ENCODE measurements around the gene NRXN3.

The NRXN3 gene

GRCh38 chr14:79256380-79256779 is 1086.2 kb downstream of the NRXN3 start:
- Histone ChIP-seq H3K27ac (ENCODE audit: low read depth, low read length) (no peak overlapping the region), H3K4me1 (ENCODE audit: insufficient read depth, low read length) (no peaks in the 10 kb centered on the region; the same call in 1 of the 2 replicates), H3K27me3 (ENCODE audit: insufficient read depth, low read length) (no peaks in the 10 kb centered on the region), H3K4me3 (ENCODE audit: low read length) (no peak overlapping the region), H3K9ac (ENCODE audit: low read depth, low read length) (no peak overlapping the region), H3K36me3 (ENCODE audit: insufficient read depth, low read length) (no peaks in the 10 kb centered on the region), H3K9me3 (ENCODE audit: insufficient read depth, low read depth, low read length) (no peaks in the 10 kb centered on the region)
- 77% methylated on average over 2 of the region's 2 CpGs for WGBS

GRCh38 chr14:79260406-79260805 is 1090.2 kb downstream of the NRXN3 start:
- Histone ChIP-seq H3K4me1 (ENCODE audit: insufficient read depth, low read length) (no peaks in the 10 kb centered on the region), H3K27me3 (ENCODE audit: insufficient read depth, low read length) (no peaks in the 10 kb centered on the region), H3K36me3 (ENCODE audit: insufficient read depth, low read length) (no peaks in the 10 kb centered on the region), H3K9me3 (ENCODE audit: insufficient read depth, low read depth, low read length) (no peaks in the 10 kb centered on the region), H3K27ac (ENCODE audit: low read depth, low read length) (no peak overlapping the region), H3K4me3 (ENCODE audit: low read length) (no peak overlapping the region), H3K9ac (ENCODE audit: low read depth, low read length) (no peak overlapping the region)
- WGBS = 100% methylated on average over 2 of the region's 3 CpGs

- WGBS = 91% methylated on average over 3 of the region's 4 CpGs
- H3K9ac ChIP-seq (ENCODE audit: low read depth, low read length) = no peak overlapping the region
These were observed 1095.3 kb downstream of the NRXN3 start for GRCh38 chr14:79265366-79265946.

GRCh38 chr14:79270361-79270760 is 1100.2 kb downstream of the NRXN3 start:
- Histone ChIP-seq H3K4me1 (ENCODE audit: insufficient read depth, low read length) (no peaks in the 10 kb centered on the region; the same call in 1 of the 2 replicates), H3K9me3 (ENCODE audit: insufficient read depth, low read depth, low read length) (no peaks in the 10 kb centered on the region), H3K4me3 (ENCODE audit: low read length) (no peak overlapping the region), H3K36me3 (ENCODE audit: insufficient read depth, low read length) (no peaks in the 10 kb centered on the region), H3K27me3 (ENCODE audit: insufficient read depth, low read length) (no peaks in the 10 kb centered on the region), H3K9ac (ENCODE audit: low read depth, low read length) (no peak overlapping the region), H3K27ac (ENCODE audit: low read depth, low read length) (no peak overlapping the region)
- WGBS = 93% methylated on average over 3 of the region's 3 CpGs

More at GRCh38 chr14:79265366-79265946, 1095.3 kb downstream of the NRXN3 start:
- H3K4me3 ChIP-seq (ENCODE audit: low read length) = no peak overlapping the region
- no peaks in the 10 kb centered on the region for H3K36me3 ChIP-seq (ENCODE audit: insufficient read depth, low read length)
- no peaks in the 10 kb centered on the region for H3K4me1 ChIP-seq (ENCODE audit: insufficient read depth, low read length)
- H3K27me3 ChIP-seq (ENCODE audit: insufficient read depth, low read length) = no peaks in the 10 kb centered on the region
- no peaks in the 10 kb centered on the region for H3K9me3 ChIP-seq (ENCODE audit: insufficient read depth, low read depth, low read length)
- no peak overlapping the region for H3K27ac ChIP-seq (ENCODE audit: low read depth, low read length)

DNA sequence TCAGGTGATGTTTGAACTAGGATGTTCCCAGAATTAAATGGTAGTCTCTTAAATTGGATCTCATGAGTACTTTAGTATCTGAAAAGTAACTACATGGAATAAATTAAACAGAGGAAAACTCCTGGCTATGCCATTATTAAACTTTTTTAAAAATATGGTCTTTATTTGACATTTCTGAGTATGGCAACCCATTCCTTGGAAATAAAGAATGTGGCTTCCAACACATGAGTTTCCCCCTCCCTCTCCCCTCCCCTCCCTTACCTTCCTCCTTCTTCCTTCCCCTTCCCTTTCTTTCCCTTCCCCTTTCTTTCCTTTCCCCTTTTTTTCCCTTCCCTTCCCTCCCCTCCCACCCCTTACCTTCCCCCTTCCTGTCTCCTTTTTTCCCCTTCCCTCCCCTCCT is 1100.9 kb downstream of the NRXN3 start:
- no peak overlapping the region for H3K9ac ChIP-seq (ENCODE audit: low read depth, low read length)
- no peak overlapping the region for H3K4me3 ChIP-seq (ENCODE audit: low read length)
- no peaks in the 10 kb centered on the region; the same call in 1 of the 2 replicates for H3K4me1 ChIP-seq (ENCODE audit: insufficient read depth, low read length)

DNA sequence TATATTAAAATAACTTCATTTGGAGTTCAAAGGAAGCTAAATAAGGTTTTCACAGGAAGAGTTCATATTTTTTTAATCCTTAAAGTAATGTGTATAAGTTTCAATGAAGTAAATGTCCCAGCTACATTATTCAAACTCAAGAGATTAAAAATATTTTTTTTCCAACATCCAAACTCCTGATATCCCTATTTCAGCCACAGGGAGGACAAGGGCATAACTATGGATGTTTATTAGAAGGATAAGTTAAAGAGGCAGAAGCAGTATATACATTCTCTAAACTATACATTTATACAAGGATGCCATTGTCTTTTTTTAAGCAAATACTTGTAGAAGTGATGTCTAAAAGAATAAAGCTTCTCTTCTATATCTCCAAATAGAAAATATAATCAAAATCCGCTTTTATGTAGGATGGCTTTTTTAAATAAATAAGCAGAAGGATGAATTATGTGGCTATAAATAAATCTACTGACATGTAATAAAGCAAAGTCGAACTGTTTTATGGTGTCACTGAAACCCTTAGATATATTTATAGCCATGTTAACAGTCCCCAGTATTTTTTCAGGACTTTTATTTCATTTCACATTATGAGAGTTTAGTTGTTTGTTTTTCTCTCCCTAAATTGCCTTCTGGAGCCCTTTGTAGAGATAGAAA is 1104.6 kb downstream of the NRXN3 start:
- Histone ChIP-seq H3K9ac (ENCODE audit: low read depth, low read length) (no peak overlapping the region), H3K4me3 (ENCODE audit: low read length) (no peak overlapping the region), H3K27me3 (ENCODE audit: insufficient read depth, low read length) (peaks cover 38% of the 10 kb centered on the region), H3K4me1 (ENCODE audit: insufficient read depth, low read length) (peaks cover 9% of the 10 kb centered on the region; the same call in 1 of the 2 replicates), H3K36me3 (ENCODE audit: insufficient read depth, low read length) (no peaks in the 10 kb centered on the region), H3K27ac (ENCODE audit: low read depth, low read length) (no peak overlapping the region), H3K9me3 (ENCODE audit: insufficient read depth, low read depth, low read length) (no peaks in the 10 kb centered on the region)
- WGBS = no CpG with 5 or more reads among the region's 2 CpGs

More for the DNA sequence above, 1100.9 kb downstream of the NRXN3 start:
- Histone ChIP-seq H3K27ac (ENCODE audit: low read depth, low read length) (no peak overlapping the region), H3K36me3 (ENCODE audit: insufficient read depth, low read length) (no peaks in the 10 kb centered on the region), H3K27me3 (ENCODE audit: insufficient read depth, low read length) (peaks cover 4% of the 10 kb centered on the region; the same call in 1 of the 2 replicates), H3K9me3 (ENCODE audit: insufficient read depth, low read depth, low read length) (no peaks in the 10 kb centered on the region)

- Histone ChIP-seq H3K27ac (ENCODE audit: low read depth, low read length) (no peak overlapping the region), H3K4me3 (ENCODE audit: low read length) (no peak overlapping the region), H3K36me3 (ENCODE audit: insufficient read depth, low read length) (no peaks in the 10 kb centered on the region), H3K27me3 (ENCODE audit: insufficient read depth, low read length) (peaks cover 43% of the 10 kb centered on the region), H3K4me1 (ENCODE audit: insufficient read depth, low read length) (peaks cover 14% of the 10 kb centered on the region), H3K9ac (ENCODE audit: low read depth, low read length) (no peak overlapping the region), H3K9me3 (ENCODE audit: insufficient read depth, low read depth, low read length) (no peaks in the 10 kb centered on the region)
- WGBS = 90% methylated on average over 4 of the region's 4 CpGs
These were observed 1105.1 kb downstream of the NRXN3 start for GRCh38 chr14:79275292-79275655.

DNA sequence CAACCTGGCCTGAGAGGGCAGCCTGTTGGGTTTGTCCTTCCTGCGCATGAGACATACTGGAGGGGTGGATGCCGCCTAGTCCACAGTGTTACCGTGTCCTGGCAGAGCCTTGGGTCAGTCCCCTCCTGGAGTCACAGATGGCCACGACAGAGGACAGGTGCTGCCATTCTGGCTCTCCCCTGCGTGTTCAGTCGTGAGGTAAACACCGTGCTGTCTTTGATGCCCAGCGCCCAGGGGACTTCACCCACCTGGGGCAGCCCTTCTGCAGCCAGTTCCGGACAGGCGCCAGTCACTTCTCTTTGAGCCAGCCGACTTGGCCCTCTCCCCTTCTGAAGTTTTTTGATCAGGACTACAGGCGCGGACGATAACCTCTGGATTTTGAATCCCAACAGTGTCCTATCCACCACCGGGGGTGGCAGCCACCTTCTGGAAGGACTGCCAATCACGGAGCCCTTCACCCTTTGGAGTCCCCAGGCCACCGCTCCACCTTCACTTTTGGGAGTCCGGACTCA is 1108.2 kb downstream of the NRXN3 start:
- Histone ChIP-seq H3K4me3 (ENCODE audit: low read length) (peak overlapping the region; percentile 66), H3K4me1 (ENCODE audit: insufficient read depth, low read length) (peaks cover 44% of the 10 kb centered on the region), H3K9me3 (ENCODE audit: insufficient read depth, low read depth, low read length) (no peaks in the 10 kb centered on the region), H3K27ac (ENCODE audit: low read depth, low read length) (no peak overlapping the region), H3K36me3 (ENCODE audit: insufficient read depth, low read length) (no peaks in the 10 kb centered on the region), H3K9ac (ENCODE audit: low read depth, low read length) (peak overlapping the region; percentile 18; the same call in 1 of the 2 replicates), H3K27me3 (ENCODE audit: insufficient read depth, low read length) (peaks cover 74% of the 10 kb centered on the region)
- 20% methylated on average over 18 of the region's 18 CpGs for WGBS

DNA sequence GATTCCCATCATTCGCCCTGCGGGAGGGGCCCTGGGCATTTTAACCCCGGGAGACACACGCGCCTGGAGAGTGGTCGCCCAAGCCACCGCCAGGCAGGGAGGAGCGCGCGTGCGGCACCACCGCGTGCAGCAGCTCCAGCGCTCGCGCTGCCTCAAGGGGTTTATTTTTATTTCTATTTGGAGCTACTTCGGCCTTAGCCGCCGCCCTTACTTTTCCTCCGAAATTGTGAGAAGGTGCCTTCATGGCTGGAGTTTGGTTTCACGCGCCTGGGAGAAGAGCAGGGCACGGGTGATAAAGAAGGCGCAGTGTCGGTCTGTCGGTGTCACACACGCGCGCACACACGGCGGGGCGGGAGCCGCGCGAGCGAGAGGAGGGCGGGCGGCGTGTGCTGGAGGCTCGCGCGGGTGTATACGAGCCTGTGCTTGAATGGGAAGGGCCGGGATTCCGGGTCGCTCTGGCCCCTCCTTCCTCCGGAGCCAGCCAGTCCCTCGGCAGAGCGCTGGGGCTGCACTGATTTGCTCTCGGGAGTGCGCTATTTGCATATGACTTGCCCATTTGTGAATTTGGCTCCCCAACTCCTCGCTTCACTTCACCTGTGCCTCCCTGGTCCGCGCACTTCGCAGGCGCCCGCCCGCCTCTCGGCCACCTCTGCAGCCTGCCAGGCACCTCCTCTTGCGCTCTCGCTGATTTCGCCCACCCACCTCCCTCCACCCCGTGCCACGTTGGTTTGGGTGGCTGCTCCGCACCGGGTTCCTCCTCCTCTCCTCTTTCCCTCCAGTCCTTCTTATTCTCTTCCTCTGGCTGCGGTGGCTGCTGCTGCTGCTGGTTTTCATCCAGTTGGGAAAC is 1108.8 kb downstream of the NRXN3 start:
- Histone ChIP-seq H3K4me1 (ENCODE audit: insufficient read depth, low read length) (peaks cover 46% of the 10 kb centered on the region), H3K9ac (ENCODE audit: low read depth, low read length) (peak overlapping the region; percentile 46), H3K4me3 (ENCODE audit: low read length) (peak overlapping the region; percentile 66), H3K27me3 (ENCODE audit: insufficient read depth, low read length) (peaks cover 78% of the 10 kb centered on the region), H3K27ac (ENCODE audit: low read depth, low read length) (no peak overlapping the region), H3K9me3 (ENCODE audit: insufficient read depth, low read depth, low read length) (no peaks in the 10 kb centered on the region), H3K36me3 (ENCODE audit: insufficient read depth, low read length) (no peaks in the 10 kb centered on the region)
- WGBS = under 1% methylated on average over 67 of the region's 67 CpGs

- H3K9me3 ChIP-seq (ENCODE audit: insufficient read depth, low read depth, low read length) = no peaks in the 10 kb centered on the region
- under 1% methylated on average over 40 of the region's 41 CpGs for WGBS
- no peak overlapping the region for H3K27ac ChIP-seq (ENCODE audit: low read depth, low read length)
- H3K9ac ChIP-seq (ENCODE audit: low read depth, low read length) = peak overlapping the region; percentile 46
- H3K36me3 ChIP-seq (ENCODE audit: insufficient read depth, low read length) = no peaks in the 10 kb centered on the region
- peak overlapping the region; percentile 66 for H3K4me3 ChIP-seq (ENCODE audit: low read length)
- peaks cover 83% of the 10 kb centered on the region for H3K27me3 ChIP-seq (ENCODE audit: insufficient read depth, low read length)
- H3K4me1 ChIP-seq (ENCODE audit: insufficient read depth, low read length) = peaks cover 46% of the 10 kb centered on the region
These were observed 1109.7 kb downstream of the NRXN3 start for GRCh38 chr14:79279645-79280597.

Data from HUES64 (cell line).